ENCODE results near the gene MYBPC1. TPM values are rescaled to one million over a fixed set of nuclear protein-coding genes. Genes with fewer than 3 reads are reported as not detected.

MYBPC1 gene, protein sequence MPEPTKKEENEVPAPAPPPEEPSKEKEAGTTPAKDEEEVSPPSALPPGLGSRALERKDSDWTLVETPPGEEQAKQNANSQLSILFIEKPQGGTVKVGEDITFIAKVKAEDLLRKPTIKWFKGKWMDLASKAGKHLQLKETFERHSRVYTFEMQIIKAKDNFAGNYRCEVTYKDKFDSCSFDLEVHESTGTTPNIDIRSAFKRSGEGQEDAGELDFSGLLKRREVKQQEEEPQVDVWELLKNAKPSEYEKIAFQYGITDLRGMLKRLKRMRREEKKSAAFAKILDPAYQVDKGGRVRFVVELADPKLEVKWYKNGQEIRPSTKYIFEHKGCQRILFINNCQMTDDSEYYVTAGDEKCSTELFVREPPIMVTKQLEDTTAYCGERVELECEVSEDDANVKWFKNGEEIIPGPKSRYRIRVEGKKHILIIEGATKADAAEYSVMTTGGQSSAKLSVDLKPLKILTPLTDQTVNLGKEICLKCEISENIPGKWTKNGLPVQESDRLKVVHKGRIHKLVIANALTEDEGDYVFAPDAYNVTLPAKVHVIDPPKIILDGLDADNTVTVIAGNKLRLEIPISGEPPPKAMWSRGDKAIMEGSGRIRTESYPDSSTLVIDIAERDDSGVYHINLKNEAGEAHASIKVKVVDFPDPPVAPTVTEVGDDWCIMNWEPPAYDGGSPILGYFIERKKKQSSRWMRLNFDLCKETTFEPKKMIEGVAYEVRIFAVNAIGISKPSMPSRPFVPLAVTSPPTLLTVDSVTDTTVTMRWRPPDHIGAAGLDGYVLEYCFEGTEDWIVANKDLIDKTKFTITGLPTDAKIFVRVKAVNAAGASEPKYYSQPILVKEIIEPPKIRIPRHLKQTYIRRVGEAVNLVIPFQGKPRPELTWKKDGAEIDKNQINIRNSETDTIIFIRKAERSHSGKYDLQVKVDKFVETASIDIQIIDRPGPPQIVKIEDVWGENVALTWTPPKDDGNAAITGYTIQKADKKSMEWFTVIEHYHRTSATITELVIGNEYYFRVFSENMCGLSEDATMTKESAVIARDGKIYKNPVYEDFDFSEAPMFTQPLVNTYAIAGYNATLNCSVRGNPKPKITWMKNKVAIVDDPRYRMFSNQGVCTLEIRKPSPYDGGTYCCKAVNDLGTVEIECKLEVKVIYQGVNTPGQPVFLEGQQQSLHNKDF
- polyA plus RNA-seq (2012; rRNA removed) = not detected in 2 replicates
- not detected in 2 replicates for polyA plus RNA-seq (2012; cell fraction: cytosol; rRNA removed)
- not detected in 2 replicates for polyA plus RNA-seq (2012; cell fraction: nucleus; rRNA removed)

DNA sequence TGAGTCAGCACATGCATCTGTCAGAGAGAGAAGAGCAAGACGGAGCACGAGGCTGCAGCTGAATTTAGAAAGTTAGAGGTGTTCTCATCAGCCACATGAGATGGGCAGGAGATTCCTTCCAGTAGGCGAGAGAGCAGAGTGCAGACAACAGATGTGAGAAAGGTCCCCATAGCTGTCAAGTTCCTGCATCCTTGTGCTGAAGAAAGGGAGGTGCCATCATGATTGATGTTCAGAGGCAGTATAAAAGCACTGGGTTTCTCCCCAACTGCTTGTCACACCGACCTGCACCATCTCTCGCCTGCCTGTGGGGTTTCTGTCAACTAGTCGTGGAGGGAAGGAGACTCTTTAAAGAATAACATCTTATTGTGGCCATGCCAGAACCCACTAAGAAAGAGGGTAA, at the start of gene MYBPC1:
Gene MYBPC1, plus strand, starts transcription at position 272 of the 400 bp plus-strand sequence. Its CDS starts 100 bp downstream, at position 372.
- no peak within 1 kb of the TSS for H3K4me2 ChIP-seq
- peaks cover 6% of the 10 kb centered on the region; the same call in 1 of the 2 replicates for H3K27me3 ChIP-seq (ENCODE audit: insufficient read depth)
- H3K9me2 ChIP-seq = no peaks in the 10 kb centered on the region
- no peaks in the 10 kb centered on the region for H3K9me3 ChIP-seq
- POLR2A ChIA-PET = no interaction called here
- H3K27ac ChIP-seq (ENCODE audit: low read depth in 2 of 2, low read length in 1 of 2) = no peak within 1 kb of the TSS
- H3K9ac ChIP-seq = no peak within 1 kb of the TSS
- no peak within 1 kb of the TSS for H2AFZ ChIP-seq (ENCODE audit: low read depth)
- H3F3A ChIP-seq (replicated peaks; ENCODE audit: insufficient read depth) = no peaks in the 10 kb centered on the region
- H3K4me3 ChIP-seq (ENCODE audit: low read depth in 2 of 2, low read length in 1 of 2) = no peak within 1 kb of the TSS
- H3K36me3 ChIP-seq (replicated peaks in 1 of 2; ENCODE audit: control insufficient read depth in 1 of 2, insufficient read depth in 2 of 2, low read length in 1 of 2) = no peaks in the 10 kb centered on the region
- TF ChIP-seq, protein P1, sequence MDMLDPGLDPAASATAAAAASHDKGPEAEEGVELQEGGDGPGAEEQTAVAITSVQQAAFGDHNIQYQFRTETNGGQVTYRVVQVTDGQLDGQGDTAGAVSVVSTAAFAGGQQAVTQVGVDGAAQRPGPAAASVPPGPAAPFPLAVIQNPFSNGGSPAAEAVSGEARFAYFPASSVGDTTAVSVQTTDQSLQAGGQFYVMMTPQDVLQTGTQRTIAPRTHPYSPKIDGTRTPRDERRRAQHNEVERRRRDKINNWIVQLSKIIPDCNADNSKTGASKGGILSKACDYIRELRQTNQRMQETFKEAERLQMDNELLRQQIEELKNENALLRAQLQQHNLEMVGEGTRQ (IDR thresholded peaks at IDR 0.05; ENCODE audit: borderline replicate concordance, low read depth, low read length) = no peak
- TF ChIP-seq RXRA (IDR thresholded peaks at IDR 0.05; ENCODE audit: borderline replicate concordance, low read depth) = no peak
- TF ChIP-seq NFIC (IDR thresholded peaks at IDR 0.05; ENCODE audit: borderline replicate concordance) = no peak
- no peak for TF ChIP-seq TEAD4 (IDR thresholded peaks at IDR 0.05; ENCODE audit: borderline replicate concordance, insufficient read depth)
- TF ChIP-seq, protein P2, sequence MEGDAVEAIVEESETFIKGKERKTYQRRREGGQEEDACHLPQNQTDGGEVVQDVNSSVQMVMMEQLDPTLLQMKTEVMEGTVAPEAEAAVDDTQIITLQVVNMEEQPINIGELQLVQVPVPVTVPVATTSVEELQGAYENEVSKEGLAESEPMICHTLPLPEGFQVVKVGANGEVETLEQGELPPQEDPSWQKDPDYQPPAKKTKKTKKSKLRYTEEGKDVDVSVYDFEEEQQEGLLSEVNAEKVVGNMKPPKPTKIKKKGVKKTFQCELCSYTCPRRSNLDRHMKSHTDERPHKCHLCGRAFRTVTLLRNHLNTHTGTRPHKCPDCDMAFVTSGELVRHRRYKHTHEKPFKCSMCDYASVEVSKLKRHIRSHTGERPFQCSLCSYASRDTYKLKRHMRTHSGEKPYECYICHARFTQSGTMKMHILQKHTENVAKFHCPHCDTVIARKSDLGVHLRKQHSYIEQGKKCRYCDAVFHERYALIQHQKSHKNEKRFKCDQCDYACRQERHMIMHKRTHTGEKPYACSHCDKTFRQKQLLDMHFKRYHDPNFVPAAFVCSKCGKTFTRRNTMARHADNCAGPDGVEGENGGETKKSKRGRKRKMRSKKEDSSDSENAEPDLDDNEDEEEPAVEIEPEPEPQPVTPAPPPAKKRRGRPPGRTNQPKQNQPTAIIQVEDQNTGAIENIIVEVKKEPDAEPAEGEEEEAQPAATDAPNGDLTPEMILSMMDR (IDR thresholded peaks at IDR 0.05) = no peak
- TF ChIP-seq MXI1 (IDR thresholded peaks at IDR 0.05; ENCODE audit: low read depth, low read length) = no peak
- TF ChIP-seq RAD21 (IDR thresholded peaks at IDR 0.05; ENCODE audit: low read length) = no peak
- no peak for TF ChIP-seq ELF1 (IDR thresholded peaks at IDR 0.05)
- TF ChIP-seq SIN3A (IDR thresholded peaks at IDR 0.05; ENCODE audit: borderline replicate concordance, low read depth, low read length) = no peak
- TF ChIP-seq GATA2 (CRISPR knock-in tag; IDR thresholded peaks at IDR 0.05) = no peak
- no peak for TF ChIP-seq RFX5 (IDR thresholded peaks at IDR 0.05; ENCODE audit: low read length)
- TF ChIP-seq FOSL2 (IDR thresholded peaks at IDR 0.05; ENCODE audit: borderline replicate concordance, low read depth) = no peak
- no peak for TF ChIP-seq JUND (IDR thresholded peaks at IDR 0.05)
- TF ChIP-seq FOXM1 (IDR thresholded peaks at IDR 0.05; ENCODE audit: low read depth) = no peak
- TF ChIP-seq, protein P3, sequence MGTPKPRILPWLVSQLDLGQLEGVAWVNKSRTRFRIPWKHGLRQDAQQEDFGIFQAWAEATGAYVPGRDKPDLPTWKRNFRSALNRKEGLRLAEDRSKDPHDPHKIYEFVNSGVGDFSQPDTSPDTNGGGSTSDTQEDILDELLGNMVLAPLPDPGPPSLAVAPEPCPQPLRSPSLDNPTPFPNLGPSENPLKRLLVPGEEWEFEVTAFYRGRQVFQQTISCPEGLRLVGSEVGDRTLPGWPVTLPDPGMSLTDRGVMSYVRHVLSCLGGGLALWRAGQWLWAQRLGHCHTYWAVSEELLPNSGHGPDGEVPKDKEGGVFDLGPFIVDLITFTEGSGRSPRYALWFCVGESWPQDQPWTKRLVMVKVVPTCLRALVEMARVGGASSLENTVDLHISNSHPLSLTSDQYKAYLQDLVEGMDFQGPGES (IDR thresholded peaks at IDR 0.05; ENCODE audit: low read depth, low read length) = no peak
- TF ChIP-seq NRF1 (IDR thresholded peaks at IDR 0.05; ENCODE audit: low read depth, low read length) = no peak
- no peak for TF ChIP-seq EP300 (IDR thresholded peaks at IDR 0.05; ENCODE audit: borderline replicate concordance in 1 of 2, low read depth in 1 of 2, low read length in 1 of 2)
- no peak for TF ChIP-seq TCF12 (IDR thresholded peaks at IDR 0.05)
- TF ChIP-seq, protein P4, sequence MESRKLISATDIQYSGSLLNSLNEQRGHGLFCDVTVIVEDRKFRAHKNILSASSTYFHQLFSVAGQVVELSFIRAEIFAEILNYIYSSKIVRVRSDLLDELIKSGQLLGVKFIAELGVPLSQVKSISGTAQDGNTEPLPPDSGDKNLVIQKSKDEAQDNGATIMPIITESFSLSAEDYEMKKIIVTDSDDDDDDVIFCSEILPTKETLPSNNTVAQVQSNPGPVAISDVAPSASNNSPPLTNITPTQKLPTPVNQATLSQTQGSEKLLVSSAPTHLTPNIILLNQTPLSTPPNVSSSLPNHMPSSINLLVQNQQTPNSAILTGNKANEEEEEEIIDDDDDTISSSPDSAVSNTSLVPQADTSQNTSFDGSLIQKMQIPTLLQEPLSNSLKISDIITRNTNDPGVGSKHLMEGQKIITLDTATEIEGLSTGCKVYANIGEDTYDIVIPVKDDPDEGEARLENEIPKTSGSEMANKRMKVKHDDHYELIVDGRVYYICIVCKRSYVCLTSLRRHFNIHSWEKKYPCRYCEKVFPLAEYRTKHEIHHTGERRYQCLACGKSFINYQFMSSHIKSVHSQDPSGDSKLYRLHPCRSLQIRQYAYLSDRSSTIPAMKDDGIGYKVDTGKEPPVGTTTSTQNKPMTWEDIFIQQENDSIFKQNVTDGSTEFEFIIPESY (IDR thresholded peaks at IDR 0.05; ENCODE audit: borderline replicate concordance, low read depth) = no peak
- H3K4me1 ChIP-seq (ENCODE audit: control insufficient read depth in 1 of 2, insufficient read depth in 2 of 2, low read depth in 1 of 2, low read length in 1 of 2) = no peaks in the 10 kb centered on the region
- no peaks in the 10 kb centered on the region for H3K79me2 ChIP-seq (ENCODE audit: insufficient read depth)
- H4K20me1 ChIP-seq (ENCODE audit: insufficient read depth) = no peaks in the 10 kb centered on the region
- 13% methylated on average over 6 of the region's 6 CpGs for WGBS (ENCODE audit: low lambda C conversion rate)
- DNase-seq = no peak
- CTCF ChIA-PET = interaction anchor here (1.0 kb wide), 1 partner anchor 20 kb away, joined by 4 read pairs; no protein-coding TSS in a partner anchor

All from SK-N-SH (cell line).